GM12891 (cell line): ENCODE results near the gene ZC3H18.

Source experiments
- PAX5 ChIP-seq: IDR thresholded peaks from 2 replicates; pipeline ENCODE4 v1.6.1; 2011; ENCODE audit warnings: low read length, moderate library complexity, mild to moderate bottlenecking; ENCODE audit not compliant: insufficient read depth, severe bottlenecking
- POLR2A ChIP-seq: IDR thresholded peaks from 2 replicates; pipeline ENCODE4 v1.6.1; 2011; ENCODE audit warnings: low read depth, low read length, control low read depth
- POLR2AphosphoS5 ChIP-seq: IDR thresholded peaks from 2 replicates; pipeline ENCODE4 v1.6.1; 2011; ENCODE audit warnings: low read depth, low read length, control low read depth
- TAF1 ChIP-seq: IDR thresholded peaks from 2 replicates; pipeline ENCODE4 v1.6.1; 2011; ENCODE audit warnings: low read depth, low read length, control low read depth

- TF ChIP-seq POLR2A: no peak
- no peak for TF ChIP-seq POLR2AphosphoS5
- no peak for TF ChIP-seq TAF1
- no peak for TF ChIP-seq PAX5
These were observed 36.1 kb upstream of the ZC3H18 start for GRCh38 chr16:88533932-88534637.
